LNCAP (cell line): Measurements from ENCODE around the gene NOC2L.

Source experiments
- CTCF ChIP-seq: fragments of 450-650 bp; IDR thresholded peaks from 2 replicates; pipeline ENCODE4 v1.5.1; 2017; ENCODE audit warnings: mild to moderate bottlenecking

The NOC2L gene

DNA sequence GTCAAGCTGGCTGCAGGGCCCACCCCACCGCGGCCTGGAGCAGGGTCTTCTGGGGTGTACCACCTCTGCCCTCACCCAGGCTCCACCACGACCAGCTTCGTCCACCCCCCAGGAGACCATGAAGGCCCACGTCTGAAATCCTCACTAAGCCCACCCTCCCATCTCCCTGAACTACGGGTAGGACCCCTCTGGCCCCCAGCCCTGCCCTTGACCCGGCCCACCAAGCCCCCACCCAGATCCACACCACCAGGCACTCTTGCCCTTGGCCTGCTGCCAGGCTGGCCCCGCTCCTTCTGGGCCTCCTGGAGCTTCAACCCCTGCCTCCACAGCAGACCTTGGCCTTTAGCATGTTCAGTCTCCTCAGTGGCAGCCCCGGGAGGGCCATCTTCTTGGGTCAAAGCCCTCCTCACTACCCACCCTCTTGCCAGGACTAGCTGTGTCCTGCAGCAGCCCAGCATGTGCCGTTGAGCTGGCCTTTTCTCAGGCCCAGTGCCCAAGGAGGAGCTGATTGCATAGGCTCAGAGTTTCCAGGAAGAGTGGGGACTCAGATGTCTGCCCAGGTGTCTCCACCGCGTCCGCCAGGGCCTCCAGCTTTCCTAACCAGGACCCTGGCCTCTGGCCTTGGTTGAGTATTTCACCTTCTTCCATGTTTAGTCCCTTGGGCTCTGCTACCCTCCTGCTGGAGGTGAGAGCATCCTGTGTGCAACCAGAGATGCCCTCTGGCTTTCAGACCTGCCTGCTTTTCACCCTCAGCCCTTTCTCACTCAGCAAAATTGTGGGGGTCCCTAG, 53.1 kb downstream of the NOC2L start:
- TF ChIP-seq CTCF = no peak

DNA sequence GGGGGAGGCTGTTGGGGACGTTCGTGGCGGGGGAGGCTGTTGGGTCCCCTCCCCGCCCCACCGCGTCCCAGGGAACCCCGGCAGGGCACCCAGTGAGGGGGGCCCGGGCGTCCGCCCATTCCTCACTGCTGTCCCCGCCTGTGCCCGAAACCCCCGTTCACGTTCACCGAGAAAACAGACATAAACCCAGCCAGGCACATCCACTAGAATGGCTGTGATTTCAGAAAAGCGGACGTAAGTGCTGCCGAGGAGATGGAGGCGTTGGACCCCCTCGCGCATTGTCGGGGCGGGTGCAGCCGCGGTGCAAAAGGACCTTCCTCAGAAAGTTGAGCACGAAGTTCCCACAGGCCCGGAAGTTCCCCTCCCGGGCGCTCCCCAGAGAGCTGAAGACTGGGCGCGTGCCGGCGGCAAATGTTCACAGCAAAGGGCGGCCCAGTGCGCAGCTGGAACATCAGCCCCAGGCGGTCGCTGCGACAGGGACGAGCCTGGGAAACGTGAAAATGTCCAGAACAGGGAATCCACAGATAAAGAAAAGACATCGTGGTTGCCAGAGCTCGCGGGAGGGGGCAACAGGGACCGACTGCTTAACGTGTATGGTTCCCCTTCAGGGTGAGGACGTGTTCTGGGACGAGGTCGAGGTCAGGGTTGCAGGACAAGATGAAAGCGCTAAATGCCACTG, 53.8 kb downstream of the NOC2L start:
- TF ChIP-seq CTCF = no peak

- TF ChIP-seq CTCF = peak; percentile 92
Measured at GRCh38 chr1:904310-904950, 54.6 kb downstream of the NOC2L start.

DNA sequence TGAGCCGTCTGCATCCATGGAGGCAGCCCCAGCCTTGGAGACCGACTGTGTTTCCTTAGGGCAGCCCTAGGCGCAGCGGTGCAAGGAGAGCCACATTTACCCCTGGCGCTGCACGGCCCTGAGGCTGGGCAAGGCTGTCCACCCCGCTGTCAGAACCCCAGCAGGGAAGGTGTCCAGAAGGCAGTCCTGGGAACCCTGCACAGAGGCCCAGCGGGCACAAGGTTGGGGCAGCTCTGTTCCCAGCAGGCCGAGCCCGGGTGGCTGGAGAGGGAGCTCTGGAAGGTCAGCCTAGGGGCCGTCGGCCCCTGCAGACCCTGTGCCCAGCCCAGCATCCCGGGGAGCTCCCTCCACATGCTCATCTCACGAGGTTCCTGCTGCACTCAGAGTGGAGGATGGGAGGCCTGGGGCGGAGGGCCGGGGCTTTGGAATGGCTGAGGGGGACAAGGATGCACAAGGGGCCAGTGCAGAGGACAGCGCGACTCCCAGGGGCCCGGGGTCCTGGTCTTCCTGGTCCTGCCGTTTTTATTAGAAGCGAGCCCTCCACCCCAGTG, 55.3 kb downstream of the NOC2L start:
- no peak for TF ChIP-seq CTCF

- TF ChIP-seq CTCF = no peak
Measured at GRCh38 chr1:903305-903704, 55.8 kb downstream of the NOC2L start.

- TF ChIP-seq CTCF = no peak
Measured at GRCh38 chr1:902802-903201, 56.3 kb downstream of the NOC2L start.

DNA sequence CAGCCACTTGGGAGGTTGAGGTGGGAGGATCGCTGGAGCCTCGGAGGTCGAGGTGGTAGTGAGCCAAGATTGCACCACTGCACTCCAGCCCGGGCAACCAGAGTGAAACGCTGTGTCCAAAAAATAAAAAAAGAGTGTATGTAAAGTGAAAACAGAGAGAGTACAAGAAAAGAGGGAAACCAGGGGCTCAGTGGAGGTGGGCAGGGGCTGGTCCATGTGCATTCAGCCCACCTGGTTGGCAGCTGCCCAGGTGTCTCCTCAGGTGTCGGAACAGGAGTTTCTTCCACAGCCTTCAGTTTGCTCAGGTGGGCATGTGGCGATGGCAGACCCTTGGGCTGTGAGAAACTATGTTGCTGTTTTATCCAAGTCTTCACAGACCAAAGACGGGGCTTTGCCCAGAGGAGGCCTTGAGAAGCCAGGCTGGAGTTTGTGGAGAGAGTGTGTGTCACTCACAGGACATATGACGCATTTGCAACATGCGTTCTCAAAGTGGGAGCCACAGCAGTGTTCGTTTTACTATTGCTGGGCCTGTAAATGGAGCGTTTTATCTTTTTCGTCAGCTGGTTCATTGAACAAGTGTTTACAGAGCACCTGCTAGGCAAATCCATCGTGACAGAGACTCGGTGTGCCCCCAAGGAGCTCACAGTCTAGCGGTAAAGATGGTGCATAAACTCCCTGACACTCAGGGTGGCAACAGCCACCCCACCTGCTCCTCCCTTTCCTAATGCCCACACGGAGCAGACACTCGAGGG, 57.8 kb downstream of the NOC2L start:
- TF ChIP-seq CTCF = no peak
